Keratinocyte (primary cell): ENCODE results near the gene GSDMA.

Source experiments
- CTCF ChIP-seq, 3 experiments: IDR thresholded peaks in 1 of 3; conservative IDR thresholded peaks in 1 of 3; optimal IDR thresholded peaks in 1 of 3; 2 replicates in 2 of 3; 3 replicates in 1 of 3; pipeline versions ENCODE3 to v1.5.1; 2011; ENCODE audit warnings: low read length in 3 of 3, mild to moderate bottlenecking in 3 of 3, moderate library complexity in 2 of 3, control low read depth in 1 of 3, inconsistent platforms in 1 of 3; ENCODE audit not compliant: insufficient read depth in 2 of 3; ENCODE audit errors: extremely low read depth in 1 of 3
- EZH2 ChIP-seq: IDR thresholded peaks from one replicate; pipeline ENCODE4 v1.6.1; 2012; ENCODE audit warnings: inconsistent platforms, mild to moderate bottlenecking, low read length, moderate library complexity

- TF ChIP-seq CTCF (optimal IDR thresholded peaks at IDR 0.05 in 1 of 3, IDR thresholded peaks at IDR 0.05 in 1 of 3, conservative IDR thresholded peaks at IDR 0.05 in 1 of 3; ENCODE audit: extremely low read depth in 1 of 3, insufficient read depth in 2 of 3, low read length in 3 of 3) (no peak), EZH2 (no peak)
Observed at GRCh38 chr17:39971076-39971603, 8.3 kb downstream of the GSDMA start.
